ENCODE measurements around the gene CMTM8.
A peak's percentile ranks its signal among the peaks of the same experiment; 100 is the strongest.

The CMTM8 gene

GRCh38 chr3:32249184-32249782, 10.8 kb downstream of the CMTM8 start:
- Mint-ChIP-seq H3K9me3 (peaks cover 0 to 1% of the 10 kb centered on the region in 2 donors), H3K27me3 (no peaks in the 10 kb centered on the region), H3K27ac (no peak overlapping the region), H3K4me1 (peaks cover 24% of the 10 kb centered on the region), H3K4me3 (no peak overlapping the region)
- ATAC-seq, result peak; percentile 65
- DNase-seq, result no peak

DNA sequence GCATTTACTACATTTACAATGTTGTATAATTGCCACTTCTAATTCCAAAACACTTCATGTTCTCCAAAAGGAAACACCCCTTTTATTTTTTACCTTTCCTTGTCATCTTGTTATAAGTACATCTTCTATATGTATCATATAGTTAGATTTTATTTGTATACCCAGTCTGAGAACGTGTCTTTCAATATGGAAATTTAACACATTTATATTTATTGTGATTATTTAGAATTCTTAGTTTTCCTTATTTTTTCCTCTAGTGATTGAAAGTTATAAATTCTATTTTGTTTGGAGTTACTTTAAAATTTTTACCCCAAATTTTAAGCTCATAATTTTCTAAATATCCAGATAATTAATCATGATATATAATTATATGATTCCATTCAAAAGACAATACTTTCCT, 15.8 kb downstream of the CMTM8 start:
- H3K27ac Mint-ChIP-seq, result no peak overlapping the region
- peaks cover 5 to 10% of the 10 kb centered on the region in 2 donors for H3K9me3 Mint-ChIP-seq
- ATAC-seq (no peak), DNase-seq (no peak)
- peaks cover 13% of the 10 kb centered on the region for H3K4me1 Mint-ChIP-seq
- no peak overlapping the region for H3K4me3 Mint-ChIP-seq
- H3K27me3 Mint-ChIP-seq, result no peaks in the 10 kb centered on the region

DNA sequence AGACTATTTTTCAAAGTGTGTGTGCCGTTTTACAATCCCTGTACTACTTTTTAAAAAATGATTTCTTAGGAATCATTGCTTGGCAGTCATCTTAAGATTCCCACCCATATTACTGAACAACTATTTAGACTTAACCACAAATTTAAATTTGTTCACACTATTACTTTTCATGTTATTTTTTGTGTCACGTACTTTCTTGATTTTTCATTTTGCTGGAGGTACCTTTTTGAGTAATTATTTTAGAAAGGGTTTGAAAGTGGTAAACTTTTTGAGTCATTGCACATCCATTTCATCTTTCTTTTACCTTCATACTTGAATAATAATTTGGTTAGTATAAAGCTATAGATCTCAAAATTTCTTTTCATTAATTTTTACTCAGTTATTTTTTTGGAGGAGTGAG, 16.9 kb downstream of the CMTM8 start:
- H3K4me3 Mint-ChIP-seq, result no peak overlapping the region
- no peak for DNase-seq
- peaks cover 5 to 10% of the 10 kb centered on the region in 2 donors for H3K9me3 Mint-ChIP-seq
- no peak for ATAC-seq
- H3K27ac Mint-ChIP-seq, result no peak overlapping the region
- H3K4me1 Mint-ChIP-seq, result peaks cover 13% of the 10 kb centered on the region
- H3K27me3 Mint-ChIP-seq, result no peaks in the 10 kb centered on the region

DNA sequence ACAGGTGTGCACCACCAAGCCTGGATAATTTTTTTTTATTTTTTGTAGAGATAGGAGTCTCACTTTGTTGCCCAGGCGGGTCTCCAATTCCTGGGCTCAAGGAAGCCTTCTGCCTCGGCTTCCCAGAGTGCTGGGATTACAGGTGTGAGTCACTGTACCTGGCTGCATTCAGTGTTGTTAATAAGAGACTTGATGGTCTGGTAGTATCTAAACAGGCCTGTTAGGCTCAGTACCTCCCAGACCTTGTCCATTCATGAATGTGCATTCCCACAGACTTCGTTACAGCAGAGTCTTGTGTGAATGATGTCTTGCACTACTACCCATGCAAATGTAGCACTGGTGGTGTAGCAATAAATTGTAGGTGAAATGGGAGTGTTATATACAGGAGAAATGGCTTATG, 17.7 kb downstream of the CMTM8 start:
- H3K27ac Mint-ChIP-seq, result peak overlapping the region in 1 of 2 donors; percentile 96
- H3K4me1 Mint-ChIP-seq, result peaks cover 13% of the 10 kb centered on the region
- H3K9me3 Mint-ChIP-seq, result peaks cover 5 to 10% of the 10 kb centered on the region in 2 donors
- no peak overlapping the region for H3K4me3 Mint-ChIP-seq
- DNase-seq (no peak), ATAC-seq (no peak)
- H3K27me3 Mint-ChIP-seq, result no peaks in the 10 kb centered on the region

DNA sequence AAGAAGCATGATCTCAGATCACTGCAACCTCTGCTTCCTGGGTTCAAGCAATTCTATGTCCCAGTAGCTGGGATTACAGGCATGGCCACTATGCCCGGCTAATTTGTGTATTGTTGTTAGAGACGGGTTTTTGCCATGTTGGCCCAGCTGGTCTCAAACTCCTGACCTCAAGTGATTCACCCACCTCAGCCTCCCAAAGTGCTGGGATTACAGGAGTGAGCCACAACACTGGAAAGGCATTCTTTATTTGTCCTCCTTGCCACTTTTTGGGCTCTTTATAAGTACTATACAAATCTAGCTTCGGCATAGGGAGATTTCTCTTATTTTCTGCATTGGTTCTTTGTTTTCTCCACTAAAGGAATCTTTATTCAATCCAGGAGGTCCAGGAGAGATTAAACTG, 18.6 kb downstream of the CMTM8 start:
- ATAC-seq (no peak), DNase-seq (no peak)
- Mint-ChIP-seq H3K4me1 (peaks cover 13% of the 10 kb centered on the region), H3K9me3 (peaks cover 5 to 10% of the 10 kb centered on the region in 2 donors), H3K27ac (no peak overlapping the region), H3K27me3 (no peaks in the 10 kb centered on the region), H3K4me3 (no peak overlapping the region)

DNA sequence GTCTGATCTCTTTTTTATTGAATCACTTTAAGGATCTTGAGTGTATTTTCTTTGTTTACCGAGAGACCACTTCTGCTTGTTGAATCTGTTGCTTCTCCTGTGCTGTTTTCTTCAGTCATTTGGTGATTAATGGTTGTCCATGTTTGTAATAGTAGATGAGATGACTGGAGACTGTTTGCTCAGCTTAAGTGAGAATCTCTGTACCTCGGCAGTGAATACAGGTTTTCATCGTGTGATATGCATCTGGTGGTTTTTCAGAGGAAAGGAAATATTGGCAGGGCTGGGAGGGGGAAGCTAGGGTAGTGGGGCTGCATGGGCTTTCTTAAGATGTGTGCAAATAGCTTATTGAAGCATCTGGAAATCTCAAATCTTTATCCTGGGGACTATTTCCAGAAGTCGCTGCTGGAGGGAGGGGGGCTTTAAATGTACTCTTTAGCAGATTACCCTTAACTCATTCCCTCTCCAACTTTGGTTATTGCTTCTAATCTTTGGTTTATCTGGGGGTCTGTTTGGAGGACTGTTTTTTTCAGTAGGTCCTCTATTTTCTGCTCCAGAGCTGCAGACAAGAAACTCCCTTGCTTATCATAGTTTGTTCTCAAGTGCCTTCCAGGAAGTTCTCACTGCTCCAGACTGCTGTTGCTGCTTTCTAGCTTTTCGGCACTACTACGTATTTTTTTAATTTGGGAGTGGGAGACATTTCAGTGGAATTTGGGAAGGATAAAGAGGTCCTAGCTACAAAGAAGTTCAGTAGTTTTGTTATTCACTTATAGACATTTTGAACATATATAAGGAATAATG, 19.4 kb downstream of the CMTM8 start:
- peaks cover 13% of the 10 kb centered on the region for H3K4me1 Mint-ChIP-seq
- H3K4me3 Mint-ChIP-seq, result no peak overlapping the region
- DNase-seq (no peak), ATAC-seq (no peak)
- H3K9me3 Mint-ChIP-seq, result peaks cover 5 to 10% of the 10 kb centered on the region in 2 donors
- H3K27me3 Mint-ChIP-seq, result no peaks in the 10 kb centered on the region
- H3K27ac Mint-ChIP-seq, result no peak overlapping the region

DNA sequence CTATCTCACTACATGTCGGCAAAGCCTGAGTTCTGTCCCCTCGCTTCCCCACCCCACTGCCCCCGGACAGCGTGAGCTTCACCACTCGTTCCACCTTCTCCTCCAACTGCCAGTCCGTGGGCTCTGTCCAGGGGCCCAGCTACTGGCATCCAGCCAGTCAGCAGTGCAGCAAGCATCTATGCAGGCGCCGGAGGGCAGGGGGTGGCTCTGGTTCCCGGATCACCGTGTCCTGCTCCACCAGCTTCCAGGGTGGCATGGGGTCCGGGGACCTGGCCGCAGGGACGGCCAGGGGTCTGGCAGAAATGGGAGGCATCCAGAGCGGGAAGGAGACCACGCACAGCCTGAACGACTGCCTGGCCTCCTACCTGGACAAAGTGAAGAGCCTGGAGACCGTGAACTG, 20.4 kb downstream of the CMTM8 start:
- peaks cover 5 to 10% of the 10 kb centered on the region in 2 donors for H3K9me3 Mint-ChIP-seq
- no peak overlapping the region for H3K4me3 Mint-ChIP-seq
- DNase-seq (no peak), ATAC-seq (no peak)
- H3K4me1 Mint-ChIP-seq, result peaks cover 13% of the 10 kb centered on the region
- no peaks in the 10 kb centered on the region for H3K27me3 Mint-ChIP-seq
- H3K27ac Mint-ChIP-seq, result no peak overlapping the region

GRCh38 chr3:32261545-32261944, 23.1 kb downstream of the CMTM8 start:
- Mint-ChIP-seq H3K27ac (no peak overlapping the region), H3K9me3 (peaks cover 0 to 5% of the 10 kb centered on the region in 2 donors), H3K4me3 (no peak overlapping the region), H3K27me3 (no peaks in the 10 kb centered on the region), H3K4me1 (peaks cover 13% of the 10 kb centered on the region)
- ATAC-seq (no peak), DNase-seq (no peak)

- Mint-ChIP-seq H3K27ac (no peak overlapping the region), H3K27me3 (no peaks in the 10 kb centered on the region), H3K9me3 (peaks cover 0 to 5% of the 10 kb centered on the region in 2 donors), H3K4me3 (no peak overlapping the region), H3K4me1 (peaks cover 12% of the 10 kb centered on the region)
- DNase-seq (no peak), ATAC-seq (no peak)
Measured at GRCh38 chr3:32262201-32262600, 23.7 kb downstream of the CMTM8 start.

DNA sequence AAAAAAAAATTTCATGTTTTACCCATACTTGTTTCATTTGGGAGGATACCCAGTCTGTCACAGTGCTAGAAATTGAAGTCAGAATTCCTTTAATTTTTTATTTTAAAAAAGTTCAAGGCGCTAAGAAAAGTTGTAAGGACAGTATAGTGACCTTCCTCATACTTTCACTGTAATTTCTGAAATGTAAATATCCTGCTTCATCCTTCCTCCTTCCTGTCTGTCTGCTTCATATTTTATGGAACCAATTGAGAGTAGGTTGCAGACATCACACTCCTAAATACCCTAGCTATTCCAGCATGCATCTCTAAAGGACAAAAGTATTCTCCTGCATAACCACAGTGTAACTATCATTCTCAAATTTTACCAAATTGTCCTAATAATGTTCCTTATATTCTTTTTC, 35.8 kb downstream of the CMTM8 start:
- no peak for ATAC-seq
- H3K27me3 Mint-ChIP-seq, result no peaks in the 10 kb centered on the region
- H3K27ac Mint-ChIP-seq, result no peak overlapping the region
- H3K4me3 Mint-ChIP-seq, result no peak overlapping the region
- DNase-seq, result no peak
- H3K4me1 Mint-ChIP-seq, result peaks cover 7% of the 10 kb centered on the region
- H3K9me3 Mint-ChIP-seq, result no peaks in the 10 kb centered on the region

- no peak overlapping the region for H3K27ac Mint-ChIP-seq
- H3K4me3 Mint-ChIP-seq, result no peak overlapping the region
- no peaks in the 10 kb centered on the region for H3K9me3 Mint-ChIP-seq
- DNase-seq (no peak), ATAC-seq (no peak)
- no peaks in the 10 kb centered on the region for H3K27me3 Mint-ChIP-seq
- H3K4me1 Mint-ChIP-seq, result peaks cover 7% of the 10 kb centered on the region
Measured at GRCh38 chr3:32275506-32275905, 37.0 kb downstream of the CMTM8 start.

DNA sequence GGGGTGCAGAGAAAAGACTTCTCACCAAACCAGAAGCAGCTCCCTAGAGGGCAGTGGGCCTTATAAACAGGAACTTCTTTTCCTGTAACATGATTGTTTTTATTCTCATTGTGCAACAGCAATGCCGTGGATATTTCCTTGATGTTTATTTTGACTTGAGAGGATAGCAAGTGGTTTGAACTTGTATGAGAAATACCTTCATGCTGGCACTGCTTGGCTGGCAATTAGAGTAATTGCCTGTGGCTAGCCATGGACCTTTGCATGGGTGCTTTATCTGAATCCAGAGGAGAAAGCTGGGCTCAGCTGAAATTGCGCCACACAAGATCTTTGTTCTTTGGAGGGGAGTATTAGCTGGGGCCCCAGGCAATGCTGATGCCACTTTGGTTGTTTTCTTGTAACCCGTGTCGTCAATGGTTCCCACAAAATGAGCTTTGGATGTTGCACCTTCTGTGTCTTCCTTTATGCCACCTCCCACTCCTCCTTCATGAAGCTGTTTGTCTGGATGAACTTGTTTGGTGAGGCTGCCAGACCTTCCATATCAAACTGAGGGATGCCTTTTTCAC, 37.9 kb downstream of the CMTM8 start:
- Mint-ChIP-seq H3K27me3 (no peaks in the 10 kb centered on the region), H3K27ac (no peak overlapping the region), H3K4me1 (peaks cover 7% of the 10 kb centered on the region), H3K9me3 (no peaks in the 10 kb centered on the region), H3K4me3 (no peak overlapping the region)
- ATAC-seq (no peak), DNase-seq (no peak)

- Mint-ChIP-seq H3K27ac (no peak overlapping the region), H3K4me1 (peaks cover 7% of the 10 kb centered on the region), H3K9me3 (no peaks in the 10 kb centered on the region), H3K27me3 (no peaks in the 10 kb centered on the region), H3K4me3 (no peak overlapping the region)
- ATAC-seq (peak; percentile 54), DNase-seq (no peak)
Measured at GRCh38 chr3:32278714-32279113, 40.2 kb downstream of the CMTM8 start.

- H3K4me1 Mint-ChIP-seq, result peaks cover 13% of the 10 kb centered on the region
- ATAC-seq (no peak), DNase-seq (no peak)
- H3K9me3 Mint-ChIP-seq, result no peaks in the 10 kb centered on the region
- no peaks in the 10 kb centered on the region for H3K27me3 Mint-ChIP-seq
- no peak overlapping the region for H3K27ac Mint-ChIP-seq
- H3K4me3 Mint-ChIP-seq, result no peak overlapping the region
Measured at GRCh38 chr3:32280262-32280910, 41.9 kb downstream of the CMTM8 start.

DNA sequence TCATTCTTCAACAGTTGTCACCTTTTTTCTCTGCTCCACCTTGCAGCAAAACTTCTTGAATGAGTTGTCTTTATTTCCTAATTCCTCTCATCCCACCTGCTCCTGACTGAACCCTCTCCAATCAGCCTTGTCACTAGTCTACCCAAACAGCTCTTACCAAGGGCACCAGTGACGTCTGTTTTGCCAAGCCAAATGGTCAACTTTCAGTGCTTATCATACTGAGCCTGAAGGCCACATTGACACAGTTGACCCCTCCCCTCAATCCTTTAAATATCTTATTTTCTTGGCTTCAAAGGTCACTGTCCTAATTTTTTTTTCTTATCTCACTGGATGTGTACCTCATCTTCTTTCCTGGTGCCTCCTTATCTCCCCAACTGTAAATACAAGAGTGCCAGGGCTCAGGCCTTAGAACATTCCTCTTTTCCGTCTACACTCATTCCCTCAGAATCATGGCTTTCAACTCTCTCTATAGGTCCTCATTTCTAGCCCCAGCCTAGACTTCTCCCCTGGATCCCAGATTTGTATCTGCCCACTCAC, 43.2 kb downstream of the CMTM8 start:
- Mint-ChIP-seq H3K27me3 (no peaks in the 10 kb centered on the region), H3K4me1 (peaks cover 25% of the 10 kb centered on the region), H3K27ac (no peak overlapping the region), H3K4me3 (no peak overlapping the region), H3K9me3 (no peaks in the 10 kb centered on the region)
- ATAC-seq, result no peak
- no peak for DNase-seq
